IMR-90 (cell line): ENCODE measurements around the gene RAC2. TPM values are rescaled to one million over a fixed set of nuclear protein-coding genes. Genes with fewer than 3 reads are reported as not detected.

ENCODE experiments used
- ATAC-seq: fragments of 200-7000 bp; cut with Tn5 transposase; 2 replicates; pipeline ENCODE4 v1.9.1; 2020; ENCODE audit warnings: low read depth, mild to moderate bottlenecking, moderate library complexity
- BruUV-seq: library from RNA; stranded (reverse); fragments of 400-500 nt; replicated peaks from 2 replicates; lab custom pipeline; 2021; lab: Mats Ljungman, UMichigan
- CTCF ChIA-PET: fragments of 300-600 bp; formaldehyde crosslinking; extraction: SDS; loops from one replicate; lab custom pipeline; 2021; ENCODE audit warnings: antibody characterized with exemption; lab: Yijun Ruan, JAX
- POLR2A ChIA-PET: fragments of 300-600 bp; sonication (Branson Sonifier 250); formaldehyde crosslinking; loops from one replicate; lab custom pipeline; 2022; ENCODE audit warnings: antibody characterized with exemption; ENCODE audit not compliant: unreplicated experiment; lab: Charles Lee
- DNase-seq: peaks from one replicate; pipeline ENCODE4 v3.0.0; 2013
- H2AFZ ChIP-seq: replicated peaks from 2 replicates; pipeline ENCODE3; 2013; ENCODE audit warnings: low read length, mild to moderate bottlenecking; ENCODE audit not compliant: poor library complexity
- H2AK5ac ChIP-seq: 2 replicates; pipeline ENCODE4 v1.6.1; 2013; ENCODE audit warnings: low read depth, low read length, inconsistent platforms
- H2AK9ac ChIP-seq: replicated peaks from 2 replicates; pipeline ENCODE3; 2013; ENCODE audit warnings: mild to moderate bottlenecking, low read depth, low read length, moderate library complexity; ENCODE audit not compliant: poor library complexity
- H2BK120ac ChIP-seq: 2 replicates; pipeline ENCODE4 v1.6.1; 2013; ENCODE audit warnings: low read depth, low read length, inconsistent platforms
- H2BK15ac ChIP-seq: 3 replicates; pipeline ENCODE4 v1.6.1; 2013; ENCODE audit warnings: low read depth, low read length, inconsistent platforms
- H2BK20ac ChIP-seq: 2 replicates; pipeline ENCODE4 v1.6.1; 2013; ENCODE audit warnings: low read depth, mild to moderate bottlenecking, inconsistent platforms, low read length, moderate library complexity
- H2BK5ac ChIP-seq: 2 replicates; pipeline ENCODE4 v1.6.1; 2013; ENCODE audit warnings: mild to moderate bottlenecking, low read depth, low read length, inconsistent platforms; ENCODE audit not compliant: poor library complexity, severe bottlenecking
- H3K14ac ChIP-seq: replicated peaks from 2 replicates; pipeline ENCODE4 v1.6.1; 2013; ENCODE audit warnings: low read depth, low read length, inconsistent platforms
- H3K18ac ChIP-seq: 2 replicates; pipeline ENCODE4 v1.6.1; 2013; ENCODE audit warnings: low read depth, low read length, control low read depth
- H3K23ac ChIP-seq: 2 replicates; pipeline ENCODE4 v1.6.1; 2013; ENCODE audit warnings: low read depth, low read length, inconsistent platforms
- H3K27ac ChIP-seq: 2 replicates; pipeline ENCODE4 v1.5.1; 2013; ENCODE audit warnings: mild to moderate bottlenecking, control low read depth, low read length; ENCODE audit not compliant: insufficient read depth
- H3K27me3 ChIP-seq: 2 replicates; pipeline ENCODE4 v1.6.1; 2013; ENCODE audit warnings: low read length; ENCODE audit not compliant: control insufficient read depth, insufficient read depth
- H3K36me3 ChIP-seq: 2 replicates; pipeline ENCODE4 v1.6.1; 2013; ENCODE audit warnings: low read length, mixed read lengths; ENCODE audit not compliant: control insufficient read depth, insufficient read depth
- H3K4ac ChIP-seq: 2 replicates; pipeline ENCODE4 v1.6.1; 2013; ENCODE audit warnings: low read depth, low read length, inconsistent platforms
- H3K4me1 ChIP-seq: 2 replicates; pipeline ENCODE4 v1.6.1; 2013; ENCODE audit warnings: low read length, mixed read lengths; ENCODE audit not compliant: control insufficient read depth, insufficient read depth
- H3K4me2 ChIP-seq: 2 replicates; pipeline ENCODE4 v1.6.1; 2013; ENCODE audit warnings: low read depth, mild to moderate bottlenecking, control low read depth, low read length, moderate library complexity
- H3K4me3 ChIP-seq: 2 replicates; pipeline ENCODE4 v1.5.1; 2013; ENCODE audit warnings: low read depth, mild to moderate bottlenecking, control low read depth, low read length, moderate library complexity; ENCODE audit not compliant: insufficient read depth
- H3K56ac ChIP-seq: 2 replicates; pipeline ENCODE4 v1.6.1; 2013; ENCODE audit warnings: low read length, inconsistent platforms; ENCODE audit not compliant: insufficient read depth; ENCODE audit errors: extremely low read depth
- H3K79me1 ChIP-seq, 2 experiments: 2 replicates each; pipeline ENCODE4 v1.6.1; 2013; ENCODE audit warnings: low read length in 2 of 2, inconsistent platforms in 1 of 2, low read depth in 1 of 2
- H3K9ac ChIP-seq: 2 replicates; pipeline ENCODE4 v1.6.1; 2013; ENCODE audit warnings: low read depth, low read length, control low read depth
- H3K9me1 ChIP-seq: 2 replicates; pipeline ENCODE4 v1.6.1; 2013; ENCODE audit warnings: low read length, inconsistent platforms; ENCODE audit not compliant: insufficient read depth
- H3K9me3 ChIP-seq: 2 replicates; pipeline ENCODE4 v1.6.1; 2013; ENCODE audit warnings: low read length; ENCODE audit not compliant: control insufficient read depth, insufficient read depth
- H4K20me1 ChIP-seq: 2 replicates; pipeline ENCODE4 v1.6.1; 2013; ENCODE audit warnings: low read length, inconsistent platforms; ENCODE audit not compliant: insufficient read depth
- H4K5ac ChIP-seq: 2 replicates; pipeline ENCODE4 v1.6.1; 2013; ENCODE audit warnings: mild to moderate bottlenecking, low read depth, low read length, control low read depth
- H4K8ac ChIP-seq, 2 experiments: 2 replicates each; pipeline ENCODE4 v1.6.1; 2013; ENCODE audit warnings: low read depth in 2 of 2, low read length in 2 of 2, control low read depth in 1 of 2, inconsistent platforms in 1 of 2
- H4K91ac ChIP-seq: 2 replicates; pipeline ENCODE4 v1.6.1; 2013; ENCODE audit warnings: low read depth, low read length, inconsistent platforms; ENCODE audit not compliant: insufficient read depth
- CEBPB ChIP-seq: IDR thresholded peaks from 2 replicates; pipeline ENCODE4 v1.6.1; 2012; ENCODE audit warnings: low read depth, low read length, improper control_type of control experiment
- CHD1 ChIP-seq: IDR thresholded peaks from 2 replicates; pipeline ENCODE4 v1.6.1; 2012; ENCODE audit warnings: low read depth, low read length, improper control_type of control experiment
- CTCF ChIP-seq: conservative IDR thresholded peaks from 2 replicates; pipeline ENCODE4 v1.5.1; 2012; ENCODE audit warnings: mild to moderate bottlenecking, low read depth, low read length, improper control_type of control experiment
- ELK1 ChIP-seq: fragments of 150-350 bp; IDR thresholded peaks from 2 replicates; pipeline ENCODE4 v1.6.1; 2016; ENCODE audit warnings: low read depth, mild to moderate bottlenecking, low read length, moderate library complexity, borderline replicate concordance
- FOS ChIP-seq: fragments of 150-350 bp; IDR thresholded peaks from 2 replicates; pipeline ENCODE4 v1.6.1; 2016; ENCODE audit warnings: low read depth, low read length
- MAFK ChIP-seq: IDR thresholded peaks from 2 replicates; pipeline ENCODE4 v1.6.1; 2012; ENCODE audit warnings: low read depth, low read length, improper control_type of control experiment
- MAZ ChIP-seq: IDR thresholded peaks from 2 replicates; pipeline ENCODE4 v1.6.1; 2012; ENCODE audit warnings: low read depth, mild to moderate bottlenecking, low read length, improper control_type of control experiment, moderate library complexity, borderline replicate concordance
- POLR2A ChIP-seq: IDR thresholded peaks from 2 replicates; pipeline ENCODE4 v1.6.1; 2012; ENCODE audit warnings: mild to moderate bottlenecking, low read depth, low read length
- RFX5 ChIP-seq: IDR thresholded peaks from 2 replicates; pipeline ENCODE4 v1.8.0; 2012; ENCODE audit warnings: low read depth, mild to moderate bottlenecking, low read length, moderate library complexity
- SMC3 ChIP-seq: fragments of 150-350 bp; IDR thresholded peaks from 2 replicates; pipeline ENCODE4 v1.6.1; 2016; ENCODE audit warnings: low read depth, mild to moderate bottlenecking, antibody characterized with exemption, low read length, moderate library complexity
- USF2 ChIP-seq: fragments of 150-350 bp; IDR thresholded peaks from 2 replicates; pipeline ENCODE4 v1.6.1; 2017; ENCODE audit warnings: mild to moderate bottlenecking, antibody characterized with exemption, low read length, low read depth
- WGBS, 2 experiments: methylation state at CpG; one replicate each; pipeline versions ENCODE4 v1.1.5 to v1.1.7; 2013; ENCODE audit warnings: missing lambda C conversion rate in 2 of 2; ENCODE audit not compliant: insufficient read length in 1 of 2; ENCODE audit errors: extremely low coverage in 2 of 2; 5-methylcytosine and 5-hydroxymethylcytosine counted together
- dilution Hi-C: fragments of 300-500 bp; cut with HindIII; formaldehyde crosslinking; loops from one replicate; pipeline ENCODE4 v1.14.3; 2018; ENCODE audit warnings: low sequenced_read_pairs; ENCODE audit not compliant: unreplicated experiment
- in situ Hi-C: fragments of 300-500 bp; cut with MboI; formaldehyde crosslinking; loops from 3 replicates; pipeline ENCODE4 v1.14.3; 2019; ENCODE audit warnings: low sequenced_read_pairs, inconsistent platforms, mixed read lengths
- intact Hi-C: fragments of 100-400 bp; cut with micrococcal nuclease; formaldehyde crosslinking; loops from 2 replicates; pipeline ENCODE4 v1.10.0; 2022
- polyA plus RNA-seq, 3 experiments: library from polyadenylated mRNA; depleted of rRNA; stranded (reverse); fragments of >200 nt; gene quantifications; 2 replicates each; pipeline ENCODE4 v1.2.3, GENCODE V29; 2012; ENCODE audit warnings: low replicate concordance in 1 of 3
- total RNA-seq: library from RNA; depleted of rRNA; stranded (reverse); fragments of >200 nt; gene quantifications from 2 replicates; pipeline ENCODE4 v1.2.3, GENCODE V29; 2012

The RAC2 gene
- total and polyA plus RNA-seq, 2 of the 4 experiments (the other 2 are of a cell fraction) = 10.0 to 72.3 TPM

GRCh38 chr22:37244114-37244921 lies at the start of gene RAC2 (continued):
- TF ChIP-seq POLR2A = no peak
- no peak for TF ChIP-seq USF2
- no peak for TF ChIP-seq SMC3

DNA sequence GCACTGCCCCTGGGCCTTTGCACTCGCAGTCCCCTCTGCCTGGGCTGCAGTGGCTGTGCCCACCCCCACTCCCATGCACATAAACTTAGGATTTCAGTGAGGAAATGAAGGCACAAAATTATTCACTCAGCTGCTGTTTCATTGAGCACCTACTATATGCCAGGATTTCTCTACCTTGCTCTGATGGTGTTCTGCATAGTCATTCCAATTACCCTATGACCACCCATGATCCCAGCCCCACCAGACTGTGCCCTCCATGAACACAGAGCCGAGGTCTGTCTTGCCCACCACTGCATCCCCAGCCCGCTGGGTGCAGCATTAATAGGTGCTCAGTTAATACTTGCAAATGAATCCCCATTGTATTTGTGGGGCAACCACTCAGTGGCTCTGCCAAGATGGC lies 49.1 kb upstream of the RAC2 start:
- no peak overlapping the region for H3K18ac ChIP-seq
- no peak for DNase-seq
- H2AK9ac ChIP-seq = no peak overlapping the region
- H3K9me1 ChIP-seq = peaks cover 5% of the 10 kb centered on the region; the same call in 1 of the 2 replicates
- no peak overlapping the region for H4K8ac ChIP-seq
- ChIA-PET POLR2A (no interaction called here), CTCF (no interaction called here)
- dilution Hi-C loops (no loop called here), in situ Hi-C loops (no loop called here), intact Hi-C loops (no loop called here)
- no peak overlapping the region for H3K23ac ChIP-seq
- no peak overlapping the region for H2BK5ac ChIP-seq
- H3K56ac ChIP-seq = no peak overlapping the region
- no peak overlapping the region for H2AK5ac ChIP-seq
- H2BK15ac ChIP-seq = no peak overlapping the region
- no peak overlapping the region for H4K5ac ChIP-seq
- no peak overlapping the region for H3K4me2 ChIP-seq
- H2AFZ ChIP-seq = no peak overlapping the region
- no peak overlapping the region for H3K4me3 ChIP-seq
- H3K36me3 ChIP-seq = no peaks in the 10 kb centered on the region
- BruUV-seq = no TSS peak
- H3K27ac ChIP-seq = no peak overlapping the region
- peaks cover 3% of the 10 kb centered on the region; the same call in 1 of the 2 replicates for H3K4me1 ChIP-seq
- H3K79me1 ChIP-seq = no peaks in the 10 kb centered on the region
- no peak overlapping the region for H3K14ac ChIP-seq
- no peak overlapping the region for H2BK20ac ChIP-seq
- H4K20me1 ChIP-seq = no peaks in the 10 kb centered on the region
- H3K9ac ChIP-seq = no peak overlapping the region
- no peak for ATAC-seq
- H3K9me3 ChIP-seq = peaks cover 3% of the 10 kb centered on the region; the same call in 1 of the 2 replicates
- 90% methylated on average over 3 of the region's 3 CpGs; no CpG with 5 or more reads in 1 of the 2 experiments for WGBS, 2 experiments
- H3K27me3 ChIP-seq = no peaks in the 10 kb centered on the region; the same call in 1 of the 2 replicates
- H2BK120ac ChIP-seq = no peak overlapping the region
- H3K4ac ChIP-seq = no peak overlapping the region
- no peak overlapping the region for H4K91ac ChIP-seq
- TF ChIP-seq MAFK (no peak), RFX5 (no peak), MAZ (no peak), POLR2A (no peak), CEBPB (no peak), ELK1 (no peak), SMC3 (no peak), USF2 (no peak), CHD1 (no peak), FOS (no peak), CTCF (no peak)
